Neural cell (in vitro differentiated cells): Measurements from ENCODE around the gene UGT1A1.
"Not testable (repeated sequence)": the region's sequence is repeated elsewhere in the genome, so short reads cannot be mapped to it uniquely, and the experiment has no call there.

Source experiments
- CTCF ChIP-seq: fragments of 450-650 bp; IDR thresholded peaks from 2 replicates; pipeline ENCODE4 v1.5.1; 2014; ENCODE audit warnings: antibody characterized with exemption, mild to moderate bottlenecking, moderate library complexity; ENCODE audit not compliant: poor library complexity, severe bottlenecking
- EP300 ChIP-seq: fragments of 450-650 bp; conservative IDR thresholded peaks from 2 replicates; pipeline ENCODE4 v1.6.1; 2014; ENCODE audit warnings: antibody characterized with exemption, mild to moderate bottlenecking, moderate library complexity; ENCODE audit not compliant: poor library complexity, severe bottlenecking
- EZH2 ChIP-seq: fragments of 200-600, 300-800 bp; shearing (Covaris generic), sonication (generic); IDR thresholded peaks from 2 replicates; pipeline ENCODE4 v1.6.1; 2014; ENCODE audit warnings: antibody characterized with exemption, low read length, borderline replicate concordance, mild to moderate bottlenecking; ENCODE audit not compliant: insufficient read depth, poor library complexity, severe bottlenecking
- MXI1 ChIP-seq: fragments of 450-650 bp; conservative IDR thresholded peaks from 2 replicates; pipeline ENCODE4 v1.6.1; 2014; ENCODE audit warnings: antibody characterized with exemption, mild to moderate bottlenecking; ENCODE audit not compliant: poor library complexity, severe bottlenecking
- POLR2AphosphoS5 ChIP-seq: IDR thresholded peaks from 2 replicates; pipeline ENCODE4 v1.6.1; 2012
- RAD21 ChIP-seq: fragments of 450-650 bp; conservative IDR thresholded peaks from 2 replicates; pipeline ENCODE4 v1.6.1; 2014; ENCODE audit warnings: antibody characterized with exemption, mild to moderate bottlenecking, moderate library complexity
- REST ChIP-seq: IDR thresholded peaks from 2 replicates; pipeline ENCODE4 v1.6.1; 2012; ENCODE audit warnings: borderline replicate concordance
- SMC3 ChIP-seq: fragments of 450-650 bp; conservative IDR thresholded peaks from 2 replicates; pipeline ENCODE4 v1.6.1; 2014; ENCODE audit warnings: antibody characterized with exemption, mild to moderate bottlenecking, moderate library complexity; ENCODE audit not compliant: poor library complexity
- TAF1 ChIP-seq: IDR thresholded peaks from 2 replicates; pipeline ENCODE4 v1.6.1; 2012; ENCODE audit warnings: low read depth

GRCh38 chr2:233750689-233751088 is 9.4 kb upstream of the UGT1A1 start:
- not testable (repeated sequence) for TF ChIP-seq CTCF, TAF1, EZH2, POLR2AphosphoS5, SMC3, RAD21, EP300, REST, MXI1
